SK-N-SH (cell line): Measurements from ENCODE around the gene UCMA. TPM values are rescaled to one million over a fixed set of nuclear protein-coding genes. Genes with fewer than 3 reads are reported as not detected.

Experiments
- CTCF ChIA-PET: fragments of 300-600, 350-600 bp; formaldehyde crosslinking; extraction: SDS; loops from one replicate; lab custom pipeline; 2021; lab: Yijun Ruan, JAX
- POLR2A ChIA-PET: fragments of 350-600 bp; sonication (Branson Sonifier 250); formaldehyde crosslinking; extraction: SDS; loops from one replicate; lab custom pipeline; 2020; ENCODE audit warnings: antibody characterized with exemption, inconsistent platforms; lab: Yijun Ruan, JAX
- DNase-seq: peaks from one replicate; pipeline ENCODE4 v3.0.0; 2012
- H2AFZ ChIP-seq: fragments of 200-600 bp; sonication (generic); 2 replicates; pipeline ENCODE4 v1.8.1; 2016; ENCODE audit warnings: antibody characterized with exemption, mild to moderate bottlenecking, low read depth
- H3F3A ChIP-seq: fragments of 200-600 bp; sonication (generic); replicated peaks from 2 replicates; pipeline ENCODE3; 2016; ENCODE audit warnings: antibody characterized with exemption, mild to moderate bottlenecking; ENCODE audit not compliant: insufficient read depth
- H3K27ac ChIP-seq, 2 experiments: fragments of 200-500 bp in 1 of 2; fragments of 200-600 bp in 1 of 2; sonication (Bioruptor generic) in 1 of 2; sonication (generic), shearing (Covaris generic) in 1 of 2; 2 replicates each; pipeline versions ENCODE4 v1.5.1 to v1.6.1; 2014 to 2016; ENCODE audit warnings: low read depth in 2 of 2, inconsistent platforms in 1 of 2, low read length in 1 of 2, mild to moderate bottlenecking in 1 of 2, mixed read lengths in 1 of 2
- H3K27me3 ChIP-seq: fragments of 200-600 bp; sonication (generic), shearing (Covaris generic); 2 replicates; pipeline ENCODE4 v1.6.1; 2016; ENCODE audit warnings: mixed run types; ENCODE audit not compliant: insufficient read depth
- H3K36me3 ChIP-seq, 2 experiments: fragments of 200-500 bp in 1 of 2; fragments of 200-600 bp in 1 of 2; sonication (Bioruptor generic) in 1 of 2; sonication (generic) in 1 of 2; replicated peaks in 1 of 2; 2 replicates each; pipeline versions ENCODE3 to v1.5.1; 2014 to 2016; ENCODE audit warnings: low read length in 1 of 2, mild to moderate bottlenecking in 1 of 2; ENCODE audit not compliant: insufficient read depth in 2 of 2, control insufficient read depth in 1 of 2
- H3K4me1 ChIP-seq, 2 experiments: fragments of 200-500 bp in 1 of 2; fragments of 200-600 bp in 1 of 2; sonication (Bioruptor generic) in 1 of 2; sonication (generic), shearing (Covaris generic) in 1 of 2; 2 replicates each; pipeline versions ENCODE4 v1.5.1 to v1.6.1; 2014 to 2016; ENCODE audit warnings: low read depth in 1 of 2, low read length in 1 of 2, mixed run types in 1 of 2; ENCODE audit not compliant: insufficient read depth in 2 of 2, control insufficient read depth in 1 of 2
- H3K4me2 ChIP-seq: fragments of 200-600 bp; sonication (generic), shearing (Covaris generic); 2 replicates; pipeline ENCODE4 v1.6.1; 2017; ENCODE audit warnings: mixed run types
- H3K4me3 ChIP-seq, 2 experiments: fragments of 200-500 bp in 1 of 2; fragments of 200-600 bp in 1 of 2; sonication (Bioruptor generic) in 1 of 2; sonication (generic), shearing (Covaris generic) in 1 of 2; 2 replicates each; pipeline versions ENCODE4 v1.5.1 to v1.8.1; 2014 to 2016; ENCODE audit warnings: low read depth in 2 of 2, inconsistent platforms in 1 of 2, low read length in 1 of 2, mild to moderate bottlenecking in 1 of 2, mixed read lengths in 1 of 2, moderate library complexity in 1 of 2
- H3K79me2 ChIP-seq: fragments of 200-600 bp; sonication (generic); 2 replicates; pipeline ENCODE4 v1.8.1; 2017; ENCODE audit warnings: mild to moderate bottlenecking; ENCODE audit not compliant: insufficient read depth
- H3K9ac ChIP-seq: fragments of 200-600 bp; sonication (generic); 2 replicates; pipeline ENCODE4 v1.6.1; 2017; ENCODE audit warnings: mixed run types
- H3K9me2 ChIP-seq: fragments of 200-600 bp; sonication (generic); 2 replicates; pipeline ENCODE4 v1.6.1; 2017; ENCODE audit warnings: mixed run types
- H3K9me3 ChIP-seq: fragments of 200-600 bp; sonication (generic); 2 replicates; pipeline ENCODE4 v1.6.1; 2017; ENCODE audit warnings: mixed run types, mild to moderate bottlenecking, moderate library complexity
- H4K20me1 ChIP-seq: fragments of 200-600 bp; sonication (generic); 2 replicates; pipeline ENCODE4 v1.6.1; 2017; ENCODE audit warnings: mild to moderate bottlenecking, mixed run types; ENCODE audit not compliant: insufficient read depth
- CTCF ChIP-seq: fragments of 200-600 bp; sonication (generic); IDR thresholded peaks from 2 replicates; pipeline ENCODE4 v1.6.1; 2017; ENCODE audit warnings: antibody characterized with exemption, mild to moderate bottlenecking, moderate library complexity
- EP300 ChIP-seq, 2 experiments: IDR thresholded peaks; 2 replicates each; pipeline versions ENCODE4 v1.4.0 to v1.6.1; 2012; ENCODE audit warnings: borderline replicate concordance in 1 of 2, low read depth in 1 of 2, low read length in 1 of 2
- EZH2phosphoT487 ChIP-seq: fragments of 200-600 bp; sonication (generic); IDR thresholded peaks from 2 replicates; pipeline ENCODE4 v1.6.1; 2017; ENCODE audit warnings: low read depth, mixed run types, mild to moderate bottlenecking, antibody characterized with exemption, moderate library complexity, borderline replicate concordance
- FOSL2 ChIP-seq: IDR thresholded peaks from 2 replicates; pipeline ENCODE4 v1.4.0; 2012; ENCODE audit warnings: low read depth, mild to moderate bottlenecking, moderate library complexity, borderline replicate concordance
- FOXJ3 ChIP-seq: sonication (generic); formaldehyde crosslinking; IDR thresholded peaks from 2 replicates; pipeline ENCODE4 v1.5.1; 2020; ENCODE audit warnings: mild to moderate bottlenecking, missing genetic modification reagents
- GABPA ChIP-seq: IDR thresholded peaks from 2 replicates; pipeline ENCODE4 v1.4.0; 2012; ENCODE audit warnings: low read depth, mild to moderate bottlenecking
- MEF2A ChIP-seq: IDR thresholded peaks from 2 replicates; pipeline ENCODE4 v1.4.0; 2012; ENCODE audit warnings: low read depth, borderline replicate concordance
- NFIC ChIP-seq: IDR thresholded peaks from 2 replicates; pipeline ENCODE4 v1.4.0; 2012; ENCODE audit warnings: borderline replicate concordance
- NRF1 ChIP-seq: IDR thresholded peaks from 2 replicates; pipeline ENCODE4 v1.6.1; 2012; ENCODE audit warnings: low read depth, mild to moderate bottlenecking, low read length
- POLR2AphosphoS5 ChIP-seq: IDR thresholded peaks from 2 replicates; pipeline ENCODE4 v1.6.1; 2012; ENCODE audit warnings: low read depth, low read length
- RCOR1 ChIP-seq: fragments of 150-350 bp; IDR thresholded peaks from 2 replicates; pipeline ENCODE4 v1.6.1; 2017; ENCODE audit warnings: antibody characterized with exemption, low read length
- REST ChIP-seq: IDR thresholded peaks from 2 replicates; pipeline ENCODE4 v1.6.1; 2012; ENCODE audit warnings: mild to moderate bottlenecking, low read depth, low read length, moderate library complexity
- RXRA ChIP-seq: IDR thresholded peaks from 2 replicates; pipeline ENCODE4 v1.4.0; 2012; ENCODE audit warnings: low read depth, mild to moderate bottlenecking, borderline replicate concordance
- SIN3A ChIP-seq: IDR thresholded peaks from 2 replicates; pipeline ENCODE4 v1.6.1; 2012; ENCODE audit warnings: low read depth, mild to moderate bottlenecking, low read length, moderate library complexity, borderline replicate concordance
- SMC3 ChIP-seq: IDR thresholded peaks from 2 replicates; pipeline ENCODE4 v1.6.1; 2012; ENCODE audit warnings: low read depth, low read length, improper control_type of control experiment
- TAF1 ChIP-seq: IDR thresholded peaks from 2 replicates; pipeline ENCODE4 v1.6.1; 2012; ENCODE audit warnings: low read depth, mild to moderate bottlenecking, low read length, moderate library complexity, borderline replicate concordance
- TEAD4 ChIP-seq: IDR thresholded peaks from 2 replicates; pipeline ENCODE4 v1.4.0; 2012; ENCODE audit warnings: mild to moderate bottlenecking, borderline replicate concordance; ENCODE audit not compliant: insufficient read depth
- WGBS: methylation state at CpG from one replicate; pipeline ENCODE4 v1.1.6; 2017; ENCODE audit warnings: low lambda C conversion rate; 5-methylcytosine and 5-hydroxymethylcytosine counted together
- polyA plus RNA-seq, 3 experiments: library from polyadenylated mRNA; depleted of rRNA; stranded (reverse); fragments of >200 nt; gene quantifications; 2 replicates each; pipeline ENCODE4 v1.2.3, GENCODE V29; 2012

Gene UCMA
- polyA plus RNA-seq, 1 of the 3 experiments (the other 2 are of a cell fraction), result not detected

GRCh38 chr10:13183625-13184024 lies 50.5 kb downstream of the UCMA start:
- H2AFZ ChIP-seq, result no peak overlapping the region
- H3K9me2 ChIP-seq, result no peaks in the 10 kb centered on the region
- H3F3A ChIP-seq, result no peaks in the 10 kb centered on the region
- H3K4me1 ChIP-seq, result no peaks in the 10 kb centered on the region
- no peak overlapping the region for H3K27ac ChIP-seq
- no peaks in the 10 kb centered on the region for H3K27me3 ChIP-seq
- H3K36me3 ChIP-seq, result peaks cover 20 to 29% of the 10 kb centered on the region in 2 experiments
- 75% methylated on average over 5 of the region's 5 CpGs for WGBS
- no peak overlapping the region for H3K4me3 ChIP-seq
- ChIA-PET CTCF (no interaction called here), POLR2A (no interaction called here)
- H4K20me1 ChIP-seq, result no peaks in the 10 kb centered on the region
- H3K9me3 ChIP-seq, result no peaks in the 10 kb centered on the region
- TF ChIP-seq CTCF, result no peak
- TF ChIP-seq REST, result no peak
- no peak for TF ChIP-seq GABPA
- TF ChIP-seq FOSL2, result no peak
- TF ChIP-seq EP300 (IDR thresholded peaks at IDR 0.05; ENCODE audit: borderline replicate concordance in 1 of 2, low read depth in 1 of 2, low read length in 1 of 2), result no peak
- no peak for TF ChIP-seq NFIC
- H3K4me2 ChIP-seq, result no peak overlapping the region
- no peak overlapping the region for H3K9ac ChIP-seq
- no peaks in the 10 kb centered on the region for H3K79me2 ChIP-seq
- no peak for DNase-seq

GRCh38 chr10:13182424-13182823 lies 51.8 kb downstream of the UCMA start:
- WGBS, result 85% methylated on average over 1 of the region's 1 CpG
- no peak for DNase-seq
- H3K27me3 ChIP-seq, result no peaks in the 10 kb centered on the region
- no peaks in the 10 kb centered on the region for H3K9me2 ChIP-seq
- H3K4me1 ChIP-seq, result no peaks in the 10 kb centered on the region
- H4K20me1 ChIP-seq, result no peaks in the 10 kb centered on the region
- H3K36me3 ChIP-seq, result peaks cover 19 to 27% of the 10 kb centered on the region in 2 experiments
- H3K4me2 ChIP-seq, result no peak overlapping the region
- no peak overlapping the region for H3K9ac ChIP-seq
- H3K27ac ChIP-seq, result no peak overlapping the region
- no peaks in the 10 kb centered on the region for H3F3A ChIP-seq
- ChIA-PET POLR2A (no interaction called here), CTCF (interaction anchor here (2.4 kb wide), 1 partner anchor 25 kb away, joined by 10 read pairs; no protein-coding TSS in a partner anchor)
- TF ChIP-seq RCOR1, result no peak
- no peak for TF ChIP-seq TEAD4
- no peak for TF ChIP-seq RXRA
- no peak for TF ChIP-seq GABPA
- TF ChIP-seq SIN3A, result no peak
- no peak for TF ChIP-seq FOXJ3
- TF ChIP-seq SMC3, result no peak
- TF ChIP-seq EP300 (IDR thresholded peaks at IDR 0.05; ENCODE audit: borderline replicate concordance in 1 of 2, low read depth in 1 of 2, low read length in 1 of 2), result no peak
- no peak for TF ChIP-seq CTCF
- TF ChIP-seq NRF1, result no peak
- no peak for TF ChIP-seq EZH2phosphoT487
- TF ChIP-seq TAF1, result no peak
- no peak for TF ChIP-seq POLR2AphosphoS5
- TF ChIP-seq MEF2A, result no peak
- H3K9me3 ChIP-seq, result no peaks in the 10 kb centered on the region
- no peaks in the 10 kb centered on the region for H3K79me2 ChIP-seq
- H3K4me3 ChIP-seq, result no peak overlapping the region
- H2AFZ ChIP-seq, result no peak overlapping the region
